HepG2 (cell line): Measurements from ENCODE around the gene AK2. TPM values are rescaled to one million over a fixed set of nuclear protein-coding genes. Genes with fewer than 3 reads are reported as not detected.
"Not testable (repeated sequence)": the region's sequence is repeated elsewhere in the genome, so short reads cannot be mapped to it uniquely, and the experiment has no call there.

Experiments used
- ATAC-seq: fragments of 200-7000 bp; cut with Tn5 transposase; 3 replicates; pipeline ENCODE4 v1.9.1; 2020; ENCODE audit warnings: mild to moderate bottlenecking, moderate library complexity
- BruUV-seq: library from RNA; stranded (reverse); fragments of 400-500 nt; replicated peaks from 2 replicates; lab custom pipeline; 2021; lab: Mats Ljungman, UMichigan
- CTCF ChIA-PET: fragments of 300-600 bp; formaldehyde crosslinking; extraction: SDS; loops from one replicate; lab custom pipeline; 2021; ENCODE audit warnings: low total read pairs, inconsistent platforms, low intra/inter-chr PET ratio; lab: Yijun Ruan, JAX
- POLR2A ChIA-PET: fragments of 350-600 bp; sonication (Branson Sonifier 250); formaldehyde crosslinking; loops from one replicate; lab custom pipeline; 2020; ENCODE audit warnings: antibody characterized with exemption, inconsistent platforms; lab: Yijun Ruan, JAX
- DNase-seq: peaks from one replicate; pipeline ENCODE4 v3.0.0-alpha.2; 2015; ENCODE audit warnings: low spot score
- FAIRE-seq: peaks from 3 replicates; lab custom pipeline; 2011; peaks lifted over from hg19 to GRCh38; lab: Jason Lieb, UNC
- H2AFZ ChIP-seq: one replicate; pipeline ENCODE4 v1.6.1; 2011; ENCODE audit warnings: low read length, inconsistent platforms
- H3K27ac ChIP-seq: fragments of 300-600 bp; 3 replicates; pipeline ENCODE4 v1.8.0; 2011; ENCODE audit warnings: mixed run types, mild to moderate bottlenecking, mixed read lengths, low read length, inconsistent platforms; ENCODE audit not compliant: insufficient read depth; ENCODE audit errors: extremely low read length
- H3K27me3 ChIP-seq, 2 experiments: fragments of 200-600 bp in 1 of 2; 2 replicates in 1 of 2; 3 replicates in 1 of 2; pipeline versions ENCODE4 v1.6.0 to v1.8.0; 2011; ENCODE audit warnings: low read length in 2 of 2, mild to moderate bottlenecking in 2 of 2, moderate library complexity in 2 of 2, inconsistent platforms in 1 of 2; ENCODE audit not compliant: insufficient read depth in 2 of 2, control insufficient read depth in 1 of 2
- H3K36me3 ChIP-seq, 2 experiments: fragments of 200-600 bp in 1 of 2; replicated peaks in 1 of 2; 2 replicates in 1 of 2; 3 replicates in 1 of 2; pipeline versions ENCODE4 v1.5.1 to v1.8.0; 2011; ENCODE audit warnings: low read length in 2 of 2, inconsistent platforms in 1 of 2; ENCODE audit not compliant: insufficient read depth in 2 of 2, control insufficient read depth in 1 of 2
- H3K4me1 ChIP-seq: 2 replicates; pipeline ENCODE4 v1.5.1; 2012; ENCODE audit warnings: low read length, inconsistent platforms; ENCODE audit not compliant: insufficient read depth
- H3K4me2 ChIP-seq: 2 replicates; pipeline ENCODE4 v1.6.0; 2011; ENCODE audit warnings: low read depth, low read length, inconsistent platforms
- H3K4me3 ChIP-seq, 3 experiments: fragments of 200-600 bp in 1 of 3; sonication (generic), shearing (Covaris generic) in 1 of 3; replicated peaks in 1 of 3; 2 replicates each; pipeline ENCODE4 v1.5.1; 2011 to 2016; ENCODE audit warnings: low read length in 3 of 3, inconsistent platforms in 2 of 3, low read depth in 2 of 3, mild to moderate bottlenecking in 2 of 3, control low read depth in 1 of 3, mixed read lengths in 1 of 3; ENCODE audit not compliant: insufficient read depth in 1 of 3
- H3K79me2 ChIP-seq: one replicate; pipeline ENCODE4 v1.6.1; 2011; ENCODE audit warnings: low read length, inconsistent platforms; ENCODE audit not compliant: insufficient read depth
- H3K9ac ChIP-seq: 2 replicates; pipeline ENCODE4 v1.6.0; 2011; ENCODE audit warnings: mild to moderate bottlenecking, low read depth, low read length, inconsistent platforms; ENCODE audit not compliant: insufficient read depth
- H3K9me3 ChIP-seq: 2 replicates; pipeline ENCODE4 v1.5.1; 2012; ENCODE audit warnings: mild to moderate bottlenecking, low read length
- H4K20me1 ChIP-seq: 2 replicates; pipeline ENCODE4 v1.6.0; 2011; ENCODE audit warnings: inconsistent platforms, mild to moderate bottlenecking, low read length, moderate library complexity; ENCODE audit not compliant: insufficient read depth
- DPF2 ChIP-seq: sonication (generic); formaldehyde crosslinking; IDR thresholded peaks from 2 replicates; pipeline ENCODE4 v1.4.0; 2020; ENCODE audit warnings: mild to moderate bottlenecking, low read depth, missing genetic modification reagents, borderline replicate concordance
- DRAP1 ChIP-seq: IDR thresholded peaks from 2 replicates; pipeline ENCODE4 v1.6.1; 2016; ENCODE audit warnings: missing genetic modification reagents, missing compliant biosample characterization
- GMEB1 ChIP-seq: sonication (generic); formaldehyde crosslinking; IDR thresholded peaks from 2 replicates; pipeline ENCODE4 v1.5.1; 2020; ENCODE audit warnings: missing genetic modification reagents, mild to moderate bottlenecking, borderline replicate concordance
- PCBP1 ChIP-seq: fragments of 200-400 bp; formaldehyde crosslinking; IDR thresholded peaks from 2 replicates; pipeline ENCODE4 v1.6.1; 2017; ENCODE audit warnings: mild to moderate bottlenecking, low read depth, low read length, borderline replicate concordance
- PHF20 ChIP-seq: sonication (generic); formaldehyde crosslinking; IDR thresholded peaks from 2 replicates; pipeline ENCODE4 v1.5.0; 2020; ENCODE audit warnings: mild to moderate bottlenecking, missing genetic modification reagents
- SETDB1 ChIP-seq: sonication (generic); formaldehyde crosslinking; IDR thresholded peaks from 2 replicates; pipeline ENCODE4 v1.5.1; 2020; ENCODE audit warnings: missing genetic modification reagents, mild to moderate bottlenecking, borderline replicate concordance
- SMARCE1 ChIP-seq: fragments of 450-650 bp; IDR thresholded peaks from 2 replicates; pipeline ENCODE4 v1.6.1; 2017; ENCODE audit warnings: borderline replicate concordance
- ZBTB2 ChIP-seq: sonication (generic); formaldehyde crosslinking; IDR thresholded peaks from 2 replicates; pipeline ENCODE4 v1.8.0; 2022; ENCODE audit warnings: low read depth, missing genetic modification reagents
- ZBTB7A ChIP-seq: sonication (generic); formaldehyde crosslinking; IDR thresholded peaks from 2 replicates; pipeline ENCODE4 v1.8.0; 2022; ENCODE audit warnings: mild to moderate bottlenecking, missing genetic modification reagents
- ZNF180 ChIP-seq: sonication (generic); formaldehyde crosslinking; IDR thresholded peaks from 2 replicates; pipeline ENCODE4 v1.4.0; 2020; ENCODE audit warnings: low read depth, missing genetic modification reagents, borderline replicate concordance
- ZNF234 ChIP-seq: sonication (generic); formaldehyde crosslinking; conservative IDR thresholded peaks from 2 replicates; pipeline ENCODE4 v1.5.1; 2020; ENCODE audit warnings: mild to moderate bottlenecking, missing genetic modification reagents
- ZNF570 ChIP-seq: sonication (generic); formaldehyde crosslinking; IDR thresholded peaks from 2 replicates; pipeline ENCODE4 v1.4.0; 2020; ENCODE audit warnings: mild to moderate bottlenecking, missing genetic modification reagents, borderline replicate concordance
- ZSCAN31 ChIP-seq: sonication (generic); formaldehyde crosslinking; IDR thresholded peaks from 2 replicates; pipeline ENCODE4 v1.5.0; 2020; ENCODE audit warnings: low read depth, mild to moderate bottlenecking, missing genetic modification reagents
- WGBS: methylation state at CpG from one replicate; pipeline ENCODE4 v1.1.6; 2017; ENCODE audit warnings: low lambda C conversion rate; 5-methylcytosine and 5-hydroxymethylcytosine counted together
- in situ Hi-C: cut with HindIII; loops from 2 replicates; pipeline ENCODE4 v1.10.0; 2017; ENCODE audit warnings: low pct_unique_long_range_greater_than_20kb; ENCODE audit not compliant: extremely low pct_ligation_motif_present
- intact Hi-C: fragments of 100-400 bp; cut with micrococcal nuclease; formaldehyde crosslinking; loops from one replicate; pipeline ENCODE4 v1.10.0; 2022; ENCODE audit not compliant: unreplicated experiment
- polyA plus RNA-seq, 8 experiments: library from polyadenylated mRNA; depleted of rRNA in 3 of 8; stranded (reverse) in 7 of 8; unstranded in 1 of 8; fragments of >200 nt; fragmentation: Illumina TruSeq in 4 of 8; extraction: Trizol in 4 of 8; gene quantifications; 2 replicates each; pipeline versions ENCODE4 v1.2.1 to v1.2.3, GENCODE V29; 2011 to 2016; ENCODE audit warnings: low read depth in 4 of 8, missing spikeins in 1 of 8, mixed read lengths in 1 of 8; ENCODE audit not compliant: insufficient read depth in 1 of 8
- total RNA-seq, 5 experiments: library from RNA; depleted of rRNA; stranded (reverse); fragments of >200 nt; fragmentation: Illumina TruSeq; extraction: Trizol; gene quantifications; 2 replicates each; pipeline ENCODE4 v1.2.3, GENCODE V29; 2016; ENCODE audit warnings: low read depth in 1 of 5

The AK2 gene
- total and polyA plus RNA-seq, 2 of the 13 experiments (the other 11 are each of a cell fraction or from before 2014, with no cell fraction given): 170 to 188 TPM

GRCh38 chr1:33065301-33065700 is 28.6 kb upstream of the AK2 start (continued):
- no peak for TF ChIP-seq GMEB1 (CRISPR knock-in tag)
- no peak for TF ChIP-seq ZNF570
- no peak for TF ChIP-seq PCBP1
- TF ChIP-seq ZSCAN31: no peak
- no peak for TF ChIP-seq ZNF234

GRCh38 chr1:33064284-33064683 is 27.6 kb upstream of the AK2 start:
- H3K9ac ChIP-seq, H2AFZ ChIP-seq, H3K79me2 ChIP-seq, H3K4me3 ChIP-seq, ATAC-seq, H3K4me2 ChIP-seq, H4K20me1 ChIP-seq, H3K27ac ChIP-seq, CTCF ChIA-PET, in situ Hi-C loops, DNase-seq, FAIRE-seq, BruUV-seq, intact Hi-C loops, H3K36me3 ChIP-seq, POLR2A ChIA-PET, H3K4me1 ChIP-seq, H3K27me3 ChIP-seq: not testable (repeated sequence)
- peaks cover 30% of the 10 kb centered on the region for H3K9me3 ChIP-seq
- 0 out of 2 replicates have a peak, but pooled peaks have one; percentile 27 for TF ChIP-seq SETDB1
- 49% methylated on average over 9 of the region's 9 CpGs for WGBS

- Histone ChIP-seq H4K20me1 (no peaks in the 10 kb centered on the region), H3K4me1 (peaks cover 12% of the 10 kb centered on the region; the same call in 1 of the 2 replicates), H3K36me3 (no peaks in the 10 kb centered on the region), H3K27ac (no peak overlapping the region), H3K9ac (no peak overlapping the region), H3K9me3 (peaks cover 30% of the 10 kb centered on the region), H3K4me3 (no peak overlapping the region), H3K27me3 (no peaks in the 10 kb centered on the region; a peak in 1 of 5 replicates), H3K4me2 (no peak overlapping the region), H3K79me2 (no peaks in the 10 kb centered on the region), H2AFZ (no peak overlapping the region)
- CTCF ChIA-PET: no interaction called here
- POLR2A ChIA-PET: no interaction called here
- ATAC-seq (no peak), FAIRE-seq (no peak), DNase-seq (no peak)
- intact Hi-C loops (no loop called here), in situ Hi-C loops (no loop called here)
- BruUV-seq: no TSS peak
- no peak for TF ChIP-seq PHF20
- TF ChIP-seq ZBTB7A (CRISPR knock-in tag): no peak
- TF ChIP-seq DRAP1 (CRISPR knock-in tag): no peak
- no peak for TF ChIP-seq GMEB1 (CRISPR knock-in tag)
- TF ChIP-seq DPF2: no peak
- TF ChIP-seq ZNF180 (CRISPR knock-in tag): no peak
- TF ChIP-seq ZBTB2 (CRISPR knock-in tag): no peak
- no peak for TF ChIP-seq SMARCE1
These were observed 25.2 kb upstream of the AK2 start for GRCh38 chr1:33061834-33062233.
